Upper lobe of left lung (tissue), 6 donors: ENCODE measurements around the gene PDXK. TPM values are rescaled to one million over a fixed set of nuclear protein-coding genes. Genes with fewer than 3 reads are reported as not detected.

Experiments used
- ATAC-seq, 2 donors: fragments of 200-7000 bp; cut with Tn5 transposase; one replicate each; pipeline ENCODE4 v1.9.1; 2022; ENCODE audit warnings: mild to moderate bottlenecking in 2 of 2, moderate library complexity in 2 of 2; ENCODE audit not compliant: low FRiP score in 2 of 2
- DNase-seq, 2 donors: peaks; one replicate each; pipeline ENCODE4 v3.0.0-alpha.2; 2019 to 2020
- H3K27ac ChIP-seq, 4 donors: fragments of 200-600 bp; sonication (generic); one replicate each; pipeline ENCODE4 v1.5.1; 2016 to 2019
- H3K27me3 ChIP-seq, 4 donors: fragments of 200-600 bp; sonication (generic); one replicate each; pipeline ENCODE4 v1.5.1; 2017 to 2019
- H3K36me3 ChIP-seq, 4 donors: fragments of 200-600 bp; sonication (generic); one replicate each; pipeline ENCODE4 v1.5.1; 2016 to 2019
- H3K4me1 ChIP-seq, 4 donors: fragments of 200-600 bp; sonication (generic); one replicate each; pipeline ENCODE4 v1.5.1; 2018 to 2019
- H3K4me3 ChIP-seq, 4 donors: fragments of 200-600 bp; sonication (generic); one replicate each; pipeline ENCODE4 v1.5.1; 2017 to 2019; ENCODE audit warnings: mild to moderate bottlenecking in 2 of 4, moderate library complexity in 1 of 4
- H3K9me3 ChIP-seq, 4 donors: fragments of 200-600 bp; sonication (generic); one replicate each; pipeline ENCODE4 v1.5.1; 2018 to 2019
- CTCF ChIP-seq, 6 experiments: fragments of 450-650 bp in 4 of 6; fragments of 200-600 bp in 2 of 6; sonication (generic) in 2 of 6; IDR thresholded peaks; one replicate each; pipeline ENCODE4 v1.5.1; 2016 to 2019; ENCODE audit warnings: antibody characterized with exemption in 6 of 6
- EP300 ChIP-seq, 4 donors: sonication (generic); formaldehyde crosslinking; IDR thresholded peaks; one replicate each; pipeline ENCODE4 v1.5.1; 2017; ENCODE audit warnings: antibody characterized with exemption in 4 of 4, control low read depth in 2 of 4
- POLR2A ChIP-seq, 4 donors: fragments of 450-650 bp; IDR thresholded peaks; one replicate each; pipeline ENCODE4 v1.5.1; 2016 to 2017; ENCODE audit warnings: antibody characterized with exemption in 4 of 4, mild to moderate bottlenecking in 2 of 4
- POLR2AphosphoS5 ChIP-seq, 2 donors: sonication (generic); formaldehyde crosslinking; IDR thresholded peaks; one replicate each; pipeline ENCODE4 v1.5.1; 2017; ENCODE audit warnings: antibody characterized with exemption in 2 of 2
- WGBS, 2 donors: methylation state at CpG; one replicate each; pipeline ENCODE4 v1.1.5; 2017 to 2018; 5-methylcytosine and 5-hydroxymethylcytosine counted together
- total RNA-seq, 6 donors: library from RNA; depleted of rRNA in 4 of 6; stranded (reverse); fragments of >200 nt in 4 of 6; gene quantifications; one replicate each; pipeline versions ENCODE4 v1.1.0 to v1.2.1, GENCODE V29; 2016 to 2021
- donor health status: DM: no; HTN: no; CAD: no; lungs with moderate emphysema.
- donor health status: DM: no; HTN: yes; CAD: no; lungs with severe emphysema.

PDXK gene
- total RNA-seq, 6 donors from 2014 or later, result 105 to 301 (median 207) TPM

- no peaks in the 10 kb centered on the region for H3K27me3 ChIP-seq
- peaks cover 4 to 98% (median 89%) of the 10 kb centered on the region in 4 donors for H3K36me3 ChIP-seq
- ATAC-seq (no peak), DNase-seq (peak in 1 of 2 donors; percentile 62)
- no peak overlapping the region for H3K4me3 ChIP-seq
- no peak overlapping the region for H3K27ac ChIP-seq
- TF ChIP-seq POLR2A (IDR thresholded peaks at IDR 0.05) (no peak), CTCF (IDR thresholded peaks at IDR 0.05) (no peak), EP300 (IDR thresholded peaks at IDR 0.05) (no peak), POLR2AphosphoS5 (IDR thresholded peaks at IDR 0.05) (no peak)
- WGBS, 2 donors, result 93 to 100% methylated on average over 9 to 25 of the region's 31 CpGs
- H3K4me1 ChIP-seq, result peaks cover 1 to 8% (median 4%) of the 10 kb centered on the region in 4 donors
- no peaks in the 10 kb centered on the region for H3K9me3 ChIP-seq
Measured at GRCh38 chr21:43751955-43752591, 33.1 kb downstream of the PDXK start.

GRCh38 chr21:43752758-43753438, 34.0 kb downstream of the PDXK start:
- Histone ChIP-seq H3K4me3 (no peak overlapping the region), H3K4me1 (peaks cover 9 to 13% (median 12%) of the 10 kb centered on the region in 4 donors), H3K9me3 (no peaks in the 10 kb centered on the region), H3K36me3 (peaks cover 4 to 96% (median 84%) of the 10 kb centered on the region in 4 donors), H3K27ac (no peak overlapping the region), H3K27me3 (no peaks in the 10 kb centered on the region)
- 94% methylated on average over 28 of the region's 28 CpGs for WGBS, 2 donors
- ATAC-seq, result no peak
- TF ChIP-seq EP300 (IDR thresholded peaks at IDR 0.05) (no peak), CTCF (IDR thresholded peaks at IDR 0.05) (no peak), POLR2A (IDR thresholded peaks at IDR 0.05) (no peak), POLR2AphosphoS5 (IDR thresholded peaks at IDR 0.05) (no peak)
- no peak for DNase-seq

- Histone ChIP-seq H3K27ac (no peak overlapping the region), H3K27me3 (no peaks in the 10 kb centered on the region), H3K9me3 (no peaks in the 10 kb centered on the region), H3K4me1 (peaks cover 11 to 18% (median 14%) of the 10 kb centered on the region in 4 donors), H3K36me3 (peaks cover 4 to 94% (median 80%) of the 10 kb centered on the region in 4 donors), H3K4me3 (no peak overlapping the region)
- DNase-seq, result no peak
- no peak for ATAC-seq
- TF ChIP-seq POLR2A (IDR thresholded peaks at IDR 0.05) (no peak), POLR2AphosphoS5 (IDR thresholded peaks at IDR 0.05) (no peak), EP300 (IDR thresholded peaks at IDR 0.05) (no peak), CTCF (IDR thresholded peaks at IDR 0.05) (no peak)
- WGBS, 2 donors, result 97 to 98% methylated on average over 10 to 16 of the region's 16 CpGs
Measured at GRCh38 chr21:43753439-43753799, 34.5 kb downstream of the PDXK start.

GRCh38 chr21:43754948-43755781, 36.2 kb downstream of the PDXK start:
- 87 to 91% methylated on average over 17 to 20 of the region's 26 CpGs for WGBS, 2 donors
- peaks cover 13 to 23% (median 19%) of the 10 kb centered on the region in 4 donors for H3K4me1 ChIP-seq
- H3K27me3 ChIP-seq, result no peaks in the 10 kb centered on the region
- H3K9me3 ChIP-seq, result no peaks in the 10 kb centered on the region
- no peak overlapping the region for H3K4me3 ChIP-seq
- DNase-seq (no peak), ATAC-seq (no peak)
- no peak overlapping the region for H3K27ac ChIP-seq
- peaks cover 0 to 81% (median 76%) of the 10 kb centered on the region in 4 donors for H3K36me3 ChIP-seq
- TF ChIP-seq EP300 (IDR thresholded peaks at IDR 0.05) (no peak), POLR2AphosphoS5 (IDR thresholded peaks at IDR 0.05) (no peak), CTCF (IDR thresholded peaks at IDR 0.05) (no peak), POLR2A (IDR thresholded peaks at IDR 0.05) (no peak)
